Daoy (cell line): ENCODE data around the gene RNASEL. TPM values are rescaled to one million over a fixed set of nuclear protein-coding genes. Genes with fewer than 3 reads are reported as not detected.

Source experiments
- DNase-seq: peaks from one replicate; pipeline ENCODE4 v3.0.0-alpha.2; 2015; ENCODE audit warnings: low read depth
- total RNA-seq: library from RNA; depleted of rRNA; stranded (reverse); fragments of >200 nt; shearing (Covaris generic); gene quantifications from 2 replicates; pipeline ENCODE4 v1.2.3, GENCODE V29; 2014

The RNASEL gene
- total RNA-seq, 1 experiment from 2014 or later: 6.5 TPM

- DNase-seq: no peak
Measured at GRCh38 chr1:182620924-182621585, 32.0 kb upstream of the RNASEL start.

- DNase-seq: peak; percentile 86
Measured at GRCh38 chr1:182617734-182618351, 28.8 kb upstream of the RNASEL start.

GRCh38 chr1:182617014-182617429 is 28.0 kb upstream of the RNASEL start:
- no peak for DNase-seq

- peak; percentile 89 for DNase-seq
Measured at GRCh38 chr1:182616130-182617013, 27.3 kb upstream of the RNASEL start.

- DNase-seq: peak; percentile 74
Measured at GRCh38 chr1:182615468-182616129, 26.5 kb upstream of the RNASEL start.

- peak; percentile 81 for DNase-seq
Measured at GRCh38 chr1:182614796-182615454, 25.9 kb upstream of the RNASEL start.

- no peak for DNase-seq
Measured at GRCh38 chr1:182611787-182612186, 22.7 kb upstream of the RNASEL start.

- DNase-seq: no peak
Measured at GRCh38 chr1:182611326-182611725, 22.3 kb upstream of the RNASEL start.

- no peak for DNase-seq
Measured at GRCh38 chr1:182610606-182611194, 21.6 kb upstream of the RNASEL start.

- no peak for DNase-seq
Measured at GRCh38 chr1:182608845-182609610, 20.0 kb upstream of the RNASEL start.

GRCh38 chr1:182608236-182608635 is 19.2 kb upstream of the RNASEL start:
- no peak for DNase-seq

GRCh38 chr1:182607566-182607965 is 18.5 kb upstream of the RNASEL start:
- DNase-seq: no peak

GRCh38 chr1:182604175-182605164 is 15.4 kb upstream of the RNASEL start, which contains the start of gene RGS16:
TSS of gene RGS16 (minus strand) at chr1:182604389. CDS start at chr1:182604259, 130 bp downstream.
- DNase-seq: peak; percentile 92

GRCh38 chr1:182603646-182604174 is 14.7 kb upstream of the RNASEL start:
- DNase-seq: peak; percentile 30

GRCh38 chr1:182602935-182603645 is 14.0 kb upstream of the RNASEL start:
- no peak for DNase-seq

- DNase-seq: no peak
Measured at GRCh38 chr1:182601913-182602312, 12.9 kb upstream of the RNASEL start.

- peak; percentile 80 for DNase-seq
Measured at GRCh38 chr1:182601416-182601786, 12.3 kb upstream of the RNASEL start.
